Activated CD8-positive, alpha-beta T cell treated with anti-CD3 and anti-CD28 coated beads, Interleukin-2, amount 10 ng/mL, durations not matched to agents 7 days and 5 days (primary cell): ENCODE measurements around the gene TVP23A. TPM values are rescaled to one million over a fixed set of nuclear protein-coding genes. Genes with fewer than 3 reads are reported as not detected.
"Not testable (repeated sequence)": the region's sequence is repeated elsewhere in the genome, so short reads cannot be mapped to it uniquely, and the experiment has no call there.

Experiments used
- ATAC-seq: fragments of 150-1000 bp; cut with Tn5 transposase; one replicate; pipeline ENCODE4 v1.10.0; 2021; ENCODE audit warnings: moderate library complexity
- CTCF ChIA-PET: fragments of 350-600 bp; sonication (Branson Sonifier 250); formaldehyde crosslinking; loops from one replicate; lab custom pipeline; 2021; ENCODE audit warnings: antibody characterized with exemption; lab: Charles Lee
- POLR2A ChIA-PET: fragments of 350-600 bp; sonication (Branson Sonifier 250); formaldehyde crosslinking; loops from one replicate; lab custom pipeline; 2021; ENCODE audit warnings: antibody characterized with exemption; lab: Charles Lee
- DNase-seq: peaks from one replicate; pipeline ENCODE4 v3.0.0-alpha.2; 2020
- H3K27ac Mint-ChIP-seq: one replicate; pipeline ENCODE4 v1.8.0; 2021; ENCODE audit warnings: mild to moderate bottlenecking, mixed read lengths
- H3K27me3 Mint-ChIP-seq: one replicate; pipeline ENCODE4 v1.8.0; 2021; ENCODE audit warnings: low read depth, mixed read lengths
- H3K36me3 Mint-ChIP-seq: one replicate; pipeline ENCODE4 v1.8.0; 2021; ENCODE audit warnings: low read depth, mixed read lengths
- H3K4me1 Mint-ChIP-seq: one replicate; pipeline ENCODE4 v1.8.0; 2021; ENCODE audit warnings: low read depth, mixed read lengths
- H3K4me3 Mint-ChIP-seq: one replicate; pipeline ENCODE4 v1.8.0; 2021; ENCODE audit warnings: mild to moderate bottlenecking, mixed read lengths
- H3K9me3 Mint-ChIP-seq: one replicate; pipeline ENCODE4 v1.8.0; 2022; ENCODE audit warnings: mixed read lengths; ENCODE audit not compliant: insufficient read depth
- total RNA-seq, 2 experiments: library from RNA; stranded (reverse); gene quantifications; one replicate each; pipeline ENCODE4 v1.2.3, GENCODE V29; 2021

TVP23A gene
- total RNA-seq, 2 experiments from 2014 or later: not detected

GRCh38 chr16:10813099-10813455 is 5.5 kb downstream of the TVP23A start:
- POLR2A ChIA-PET: no interaction called here
- CTCF ChIA-PET: no interaction called here
- ATAC-seq (no peak), DNase-seq (no peak)
- Mint-ChIP-seq H3K4me1 (peaks cover 8% of the 10 kb centered on the region), H3K27ac (no peak overlapping the region), H3K27me3 (peaks cover 12% of the 10 kb centered on the region), H3K4me3 (no peak overlapping the region), H3K36me3 (no peaks in the 10 kb centered on the region), H3K9me3 (no peaks in the 10 kb centered on the region)

- CTCF ChIA-PET: no interaction called here
- H3K27ac Mint-ChIP-seq: no peak overlapping the region
- no peak for DNase-seq
These were observed 6.1 kb downstream of the TVP23A start for GRCh38 chr16:10812312-10813098.

GRCh38 chr16:10809706-10810105 is 8.9 kb downstream of the TVP23A start:
- peaks cover 9% of the 10 kb centered on the region for H3K4me1 Mint-ChIP-seq
- POLR2A ChIA-PET: interaction anchor here (0.6 kb wide), 1 partner anchor 72 kb away, joined by 3 read pairs; no protein-coding TSS in a partner anchor
- no peak for ATAC-seq
- H3K27me3 Mint-ChIP-seq: peaks cover 4% of the 10 kb centered on the region
- no peaks in the 10 kb centered on the region for H3K9me3 Mint-ChIP-seq
- no peaks in the 10 kb centered on the region for H3K36me3 Mint-ChIP-seq
- H3K4me3 Mint-ChIP-seq: no peak overlapping the region
- CTCF ChIA-PET: no interaction called here
- no peak overlapping the region for H3K27ac Mint-ChIP-seq
- DNase-seq: no peak

More at GRCh38 chr16:10812312-10813098, 6.1 kb downstream of the TVP23A start:
- no peaks in the 10 kb centered on the region for H3K9me3 Mint-ChIP-seq
- no peaks in the 10 kb centered on the region for H3K36me3 Mint-ChIP-seq
- peaks cover 9% of the 10 kb centered on the region for H3K4me1 Mint-ChIP-seq
- POLR2A ChIA-PET: no interaction called here
- H3K27me3 Mint-ChIP-seq: peaks cover 8% of the 10 kb centered on the region
- no peak overlapping the region for H3K4me3 Mint-ChIP-seq
- no peak for ATAC-seq

GRCh38 chr16:10808850-10809249 is 9.7 kb downstream of the TVP23A start:
- Mint-ChIP-seq H3K4me1 (peaks cover 9% of the 10 kb centered on the region), H3K36me3 (no peaks in the 10 kb centered on the region), H3K9me3 (no peaks in the 10 kb centered on the region), H3K27me3 (peaks cover 2% of the 10 kb centered on the region), H3K4me3 (no peak overlapping the region), H3K27ac (no peak overlapping the region)
- no peak for DNase-seq
- CTCF ChIA-PET: no interaction called here
- ATAC-seq: no peak
- POLR2A ChIA-PET: interaction anchor here (0.5 kb wide), 1 partner anchor 1539 kb away, joined by 4 read pairs; no protein-coding TSS in a partner anchor

- CTCF ChIA-PET: no interaction called here
- Mint-ChIP-seq H3K9me3 (no peaks in the 10 kb centered on the region), H3K4me1 (peaks cover 9% of the 10 kb centered on the region), H3K27me3 (peaks cover 2% of the 10 kb centered on the region), H3K4me3 (no peak overlapping the region), H3K27ac (no peak overlapping the region), H3K36me3 (no peaks in the 10 kb centered on the region)
- POLR2A ChIA-PET: no interaction called here
- no peak for DNase-seq
- ATAC-seq: no peak
These were observed 10.4 kb downstream of the TVP23A start for GRCh38 chr16:10808218-10808617.

GRCh38 chr16:10806698-10807097 is 11.9 kb downstream of the TVP23A start:
- CTCF ChIA-PET: interaction anchor here (0.5 kb wide), 1 partner anchor 725 kb away, joined by 3 read pairs; no protein-coding TSS in a partner anchor

GRCh38 chr16:10805334-10805733 is 13.3 kb downstream of the TVP23A start:
- H3K27ac Mint-ChIP-seq: no peak overlapping the region
- peaks cover 2% of the 10 kb centered on the region for H3K27me3 Mint-ChIP-seq
- H3K4me3 Mint-ChIP-seq: no peak overlapping the region
- DNase-seq: no peak
- ChIA-PET CTCF (no interaction called here), POLR2A (no interaction called here)
- no peaks in the 10 kb centered on the region for H3K36me3 Mint-ChIP-seq
- peaks cover 9% of the 10 kb centered on the region for H3K4me1 Mint-ChIP-seq
- ATAC-seq: no peak
- H3K9me3 Mint-ChIP-seq: no peaks in the 10 kb centered on the region

More at GRCh38 chr16:10806698-10807097, 11.9 kb downstream of the TVP23A start:
- Mint-ChIP-seq H3K36me3 (no peaks in the 10 kb centered on the region), H3K4me3 (no peak overlapping the region), H3K27ac (no peak overlapping the region), H3K4me1 (peaks cover 9% of the 10 kb centered on the region), H3K9me3 (no peaks in the 10 kb centered on the region), H3K27me3 (peaks cover 2% of the 10 kb centered on the region)
- POLR2A ChIA-PET: no interaction called here
- ATAC-seq: no peak
- DNase-seq: no peak

- DNase-seq (no peak), ATAC-seq (no peak)
- Mint-ChIP-seq H3K27me3 (no peaks in the 10 kb centered on the region), H3K4me3 (no peak overlapping the region), H3K36me3 (no peaks in the 10 kb centered on the region), H3K4me1 (no peaks in the 10 kb centered on the region), H3K27ac (no peak overlapping the region), H3K9me3 (no peaks in the 10 kb centered on the region)
- ChIA-PET CTCF (no interaction called here), POLR2A (no interaction called here)
These were observed 18.9 kb downstream of the TVP23A start for GRCh38 chr16:10799736-10800135.

GRCh38 chr16:10791048-10791447 is 27.5 kb downstream of the TVP23A start:
- DNase-seq: no peak
- H3K27me3 Mint-ChIP-seq: peaks cover 15% of the 10 kb centered on the region
- ChIA-PET CTCF (no interaction called here), POLR2A (no interaction called here)
- H3K4me3 Mint-ChIP-seq: no peak overlapping the region
- H3K36me3 Mint-ChIP-seq: no peaks in the 10 kb centered on the region
- H3K27ac Mint-ChIP-seq: no peak overlapping the region
- ATAC-seq: no peak
- no peaks in the 10 kb centered on the region for H3K4me1 Mint-ChIP-seq
- H3K9me3 Mint-ChIP-seq: no peaks in the 10 kb centered on the region

- ATAC-seq, H3K36me3 Mint-ChIP-seq, H3K4me3 Mint-ChIP-seq, DNase-seq, H3K9me3 Mint-ChIP-seq, H3K27ac Mint-ChIP-seq, H3K4me1 Mint-ChIP-seq, CTCF ChIA-PET, POLR2A ChIA-PET: not testable (repeated sequence)
- H3K27me3 Mint-ChIP-seq: peaks cover 11% of the 10 kb centered on the region
These were observed 30.0 kb downstream of the TVP23A start for GRCh38 chr16:10788630-10789029.

GRCh38 chr16:10787304-10787703 is 31.3 kb downstream of the TVP23A start:
- Mint-ChIP-seq H3K4me1 (no peaks in the 10 kb centered on the region), H3K36me3 (no peaks in the 10 kb centered on the region), H3K4me3 (no peak overlapping the region), H3K27ac (no peak overlapping the region), H3K9me3 (no peaks in the 10 kb centered on the region), H3K27me3 (peaks cover 18% of the 10 kb centered on the region)
- POLR2A ChIA-PET: no interaction called here
- CTCF ChIA-PET: no interaction called here
- DNase-seq: no peak
- ATAC-seq: no peak

- no peak overlapping the region for H3K4me3 Mint-ChIP-seq
- ChIA-PET CTCF (no interaction called here), POLR2A (no interaction called here)
- no peaks in the 10 kb centered on the region for H3K9me3 Mint-ChIP-seq
- no peaks in the 10 kb centered on the region for H3K4me1 Mint-ChIP-seq
- H3K27me3 Mint-ChIP-seq: peaks cover 40% of the 10 kb centered on the region
- no peaks in the 10 kb centered on the region for H3K36me3 Mint-ChIP-seq
- DNase-seq (no peak), ATAC-seq (no peak)
- H3K27ac Mint-ChIP-seq: no peak overlapping the region
These were observed 36.0 kb downstream of the TVP23A start for GRCh38 chr16:10782628-10783027.
